ENCODE measurements around the gene HS3ST5. TPM values are rescaled to one million over a fixed set of nuclear protein-coding genes. Genes with fewer than 3 reads are reported as not detected.

The HS3ST5 gene
- total and polyA plus RNA-seq, 7 donors = 0.01 to 2.9 (median 0.25) TPM

DNA sequence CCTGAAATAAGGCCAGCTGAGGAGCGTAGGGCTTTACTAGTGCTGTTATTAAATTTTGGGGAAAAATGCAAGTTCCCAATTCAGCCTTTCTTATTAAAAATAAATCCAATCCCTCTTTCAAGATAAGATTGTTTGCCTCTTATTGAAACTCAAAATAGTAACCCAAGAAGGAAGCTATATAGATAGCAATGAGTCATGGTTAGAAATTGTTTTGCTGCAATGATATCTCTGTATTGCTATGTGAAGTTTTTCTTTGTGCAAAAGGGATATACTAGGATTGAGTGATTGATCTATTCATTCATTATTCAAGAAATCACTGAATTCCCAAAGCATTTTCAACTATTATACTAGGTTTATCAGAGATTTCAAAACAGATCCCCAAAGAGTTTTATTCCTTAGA lies 278.9 kb downstream of the HS3ST5 start:
- DNase-seq (no peak), ATAC-seq (peak in 1 of 4 donors; percentile 45)
- intact Hi-C loops (cut with DNase I) = no loop called here
- Histone ChIP-seq H3K36me3 (ENCODE audit: insufficient read depth in 1 of 2, low read depth in 1 of 2) (no peaks in the 10 kb centered on the region), H3K4me3 (no peak overlapping the region), H3K9me3 (no peaks in the 10 kb centered on the region), H3K27me3 (ENCODE audit: insufficient read depth in 3 of 3, low read length in 2 of 3) (no peaks in the 10 kb centered on the region), H3K4me1 (no peaks in the 10 kb centered on the region), H3K27ac (no peak overlapping the region)
- WGBS, 3 donors = 92 to 97% (median 93%) methylated on average over 1 of the region's 1 CpG
- TF ChIP-seq CTCF (IDR thresholded peaks at IDR 0.05) = no peak

DNA sequence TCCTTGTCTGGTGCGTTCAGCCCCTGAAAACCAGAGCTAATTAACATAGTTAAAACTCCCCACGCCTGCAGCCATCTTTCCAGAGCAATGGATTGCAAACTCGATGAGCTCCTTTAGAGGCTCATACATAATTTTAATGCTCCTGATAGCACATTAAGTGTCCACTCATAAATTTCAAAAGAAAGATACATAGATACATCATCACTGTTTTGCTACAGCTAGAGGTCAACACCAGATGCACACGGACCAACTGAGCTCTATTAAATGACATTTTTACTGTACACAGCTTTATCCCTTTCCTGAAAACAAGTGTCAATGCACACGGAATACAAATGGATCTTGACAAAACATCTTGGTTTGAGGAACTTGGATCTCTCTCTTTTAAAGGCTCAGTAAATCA lies 280.6 kb downstream of the HS3ST5 start:
- intact Hi-C loops (cut with DNase I) = no loop called here
- TF ChIP-seq CTCF (IDR thresholded peaks at IDR 0.05) = no peak
- Histone ChIP-seq H3K4me1 (no peaks in the 10 kb centered on the region), H3K36me3 (ENCODE audit: insufficient read depth in 1 of 2, low read depth in 1 of 2) (no peaks in the 10 kb centered on the region), H3K27me3 (ENCODE audit: insufficient read depth in 3 of 3, low read length in 2 of 3) (no peaks in the 10 kb centered on the region), H3K9me3 (no peaks in the 10 kb centered on the region), H3K27ac (no peak overlapping the region), H3K4me3 (no peak overlapping the region)
- 70 to 81% (median 71%) methylated on average over 5 of the region's 5 CpGs for WGBS, 3 donors
- DNase-seq = no peak
- ATAC-seq = no peak

GRCh38 chr6:114061741-114062140 lies 281.1 kb downstream of the HS3ST5 start:
- intact Hi-C loops (cut with DNase I) = no loop called here
- DNase-seq = no peak
- 95 to 100% (median 95%) methylated on average over 4 of the region's 4 CpGs for WGBS, 3 donors

DNA sequence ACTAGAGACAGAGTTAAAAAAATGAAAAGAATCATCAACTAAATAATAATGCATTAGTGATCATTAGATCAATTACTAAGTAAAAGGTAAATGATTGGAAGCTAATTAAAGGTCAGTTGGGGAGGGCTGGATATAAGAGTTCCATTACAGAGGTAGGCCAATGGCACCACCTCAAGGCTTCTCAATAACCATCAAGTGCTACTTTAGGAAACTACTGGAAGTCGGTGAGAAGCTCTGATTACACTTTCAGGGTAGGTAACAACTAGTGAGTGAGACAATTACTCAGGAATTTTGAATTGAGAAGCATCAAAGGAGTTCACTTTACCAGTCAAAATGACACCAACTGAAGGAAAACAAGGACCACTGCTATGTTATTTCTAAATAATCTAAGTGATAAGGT lies 281.7 kb downstream of the HS3ST5 start:
- DNase-seq (no peak), ATAC-seq (peak in 1 of 4 donors; percentile 78)
- no peaks in the 10 kb centered on the region for H3K36me3 ChIP-seq (ENCODE audit: insufficient read depth in 1 of 2, low read depth in 1 of 2)
- no peaks in the 10 kb centered on the region for H3K27me3 ChIP-seq (ENCODE audit: insufficient read depth in 3 of 3, low read length in 2 of 3)
- intact Hi-C loops (cut with DNase I) = no loop called here
- H3K9me3 ChIP-seq = no peaks in the 10 kb centered on the region
- H3K4me3 ChIP-seq = no peak overlapping the region
- H3K4me1 ChIP-seq = no peaks in the 10 kb centered on the region
- H3K27ac ChIP-seq = no peak overlapping the region
- TF ChIP-seq CTCF (IDR thresholded peaks at IDR 0.05) = no peak
- WGBS, 3 donors = 15 to 48% (median 34%) methylated on average over 1 of the region's 1 CpG

More at GRCh38 chr6:114061741-114062140, 281.1 kb downstream of the HS3ST5 start:
- H3K4me1 ChIP-seq = no peaks in the 10 kb centered on the region
- H3K9me3 ChIP-seq = no peaks in the 10 kb centered on the region
- no peaks in the 10 kb centered on the region for H3K36me3 ChIP-seq (ENCODE audit: insufficient read depth in 1 of 2, low read depth in 1 of 2)
- no peak for TF ChIP-seq CTCF (IDR thresholded peaks at IDR 0.05)
- no peak overlapping the region for H3K4me3 ChIP-seq
- ATAC-seq = no peak
- no peak overlapping the region for H3K27ac ChIP-seq
- H3K27me3 ChIP-seq (ENCODE audit: insufficient read depth in 3 of 3, low read length in 2 of 3) = no peaks in the 10 kb centered on the region

GRCh38 chr6:114058435-114058834 lies 284.4 kb downstream of the HS3ST5 start:
- no peak for TF ChIP-seq CTCF (IDR thresholded peaks at IDR 0.05)
- H3K27me3 ChIP-seq (ENCODE audit: insufficient read depth in 3 of 3, low read length in 2 of 3) = no peaks in the 10 kb centered on the region
- H3K9me3 ChIP-seq = no peaks in the 10 kb centered on the region
- no peaks in the 10 kb centered on the region for H3K36me3 ChIP-seq (ENCODE audit: insufficient read depth in 1 of 2, low read depth in 1 of 2)
- ATAC-seq = no peak
- 80 to 94% (median 83%) methylated on average over 4 of the region's 4 CpGs for WGBS, 3 donors
- no peak for DNase-seq
- intact Hi-C loops (cut with DNase I) = no loop called here
- no peaks in the 10 kb centered on the region for H3K4me1 ChIP-seq
- no peak overlapping the region for H3K4me3 ChIP-seq
- no peak overlapping the region for H3K27ac ChIP-seq

Measured in psoas muscle (tissue), 8 donors.